HepG2 (cell line): Measurements from ENCODE around the gene VEPH1. TPM values are rescaled to one million over a fixed set of nuclear protein-coding genes. Genes with fewer than 3 reads are reported as not detected.

ENCODE experiments used
- CBX1 ChIP-seq: IDR thresholded peaks from one replicate; pipeline ENCODE4 v1.6.1; 2016; ENCODE audit warnings: antibody characterized with exemption, low read depth
- GMEB2 ChIP-seq: IDR thresholded peaks from 2 replicates; pipeline ENCODE4 v1.6.1; 2016; ENCODE audit warnings: missing biosample characterization, missing genetic modification reagents, low read depth
- RFXANK ChIP-seq: IDR thresholded peaks from 2 replicates; pipeline ENCODE4 v1.6.1; 2016
- SNRNP70 ChIP-seq: fragments of 200-400 bp; formaldehyde crosslinking; IDR thresholded peaks from 2 replicates; pipeline ENCODE4 v1.6.1; 2017; ENCODE audit warnings: mild to moderate bottlenecking, low read depth, low read length, moderate library complexity
- TBL1XR1 ChIP-seq: fragments of 150-350 bp; IDR thresholded peaks from 2 replicates; pipeline ENCODE4 v1.6.1; 2014; ENCODE audit warnings: borderline replicate concordance, low read length; ENCODE audit not compliant: partially characterized antibody
- TFDP2 ChIP-seq: sonication (generic); formaldehyde crosslinking; IDR thresholded peaks from 2 replicates; pipeline ENCODE4 v1.4.0; 2020; ENCODE audit warnings: missing genetic modification reagents
- TMF1 ChIP-seq: sonication (generic); formaldehyde crosslinking; IDR thresholded peaks from 2 replicates; pipeline ENCODE4 v1.8.1; 2022; ENCODE audit warnings: low read depth, missing genetic modification reagents
- TOE1 ChIP-seq: sonication (generic); formaldehyde crosslinking; IDR thresholded peaks from 2 replicates; pipeline ENCODE4 v1.4.0; 2020; ENCODE audit warnings: mild to moderate bottlenecking, missing genetic modification reagents
- ZNF567 ChIP-seq: sonication (generic); formaldehyde crosslinking; IDR thresholded peaks from 2 replicates; pipeline ENCODE4 v1.8.1; 2023; ENCODE audit warnings: mild to moderate bottlenecking, missing genetic modification reagents, borderline replicate concordance
- ZNF781 ChIP-seq: sonication (generic); formaldehyde crosslinking; IDR thresholded peaks from 2 replicates; pipeline ENCODE4 v1.5.1; 2020; ENCODE audit warnings: borderline replicate concordance, mild to moderate bottlenecking, missing genetic modification reagents; ENCODE audit errors: not compliant biosample characterization
- ZNF839 ChIP-seq: sonication (generic); formaldehyde crosslinking; IDR thresholded peaks from 2 replicates; pipeline ENCODE4 v1.4.0; 2020; ENCODE audit warnings: missing genetic modification reagents, mild to moderate bottlenecking, borderline replicate concordance
- polyA plus RNA-seq, 8 experiments: library from polyadenylated mRNA; depleted of rRNA in 3 of 8; stranded (reverse) in 7 of 8; unstranded in 1 of 8; fragments of >200 nt; fragmentation: Illumina TruSeq in 4 of 8; extraction: Trizol in 4 of 8; gene quantifications; 2 replicates each; pipeline versions ENCODE4 v1.2.1 to v1.2.3, GENCODE V29; 2011 to 2016; ENCODE audit warnings: low read depth in 4 of 8, missing spikeins in 1 of 8, mixed read lengths in 1 of 8; ENCODE audit not compliant: insufficient read depth in 1 of 8
- total RNA-seq, 5 experiments: library from RNA; depleted of rRNA; stranded (reverse); fragments of >200 nt; fragmentation: Illumina TruSeq; extraction: Trizol; gene quantifications; 2 replicates each; pipeline ENCODE4 v1.2.3, GENCODE V29; 2016; ENCODE audit warnings: low read depth in 1 of 5
- TF ChIP-seq, protein P1 (sequence below): sonication (generic); formaldehyde crosslinking; IDR thresholded peaks from 2 replicates; pipeline ENCODE4 v1.4.0; 2020; ENCODE audit warnings: missing genetic modification reagents; ENCODE audit errors: not compliant biosample characterization
- TF ChIP-seq, protein P2 (sequence below): sonication (generic); formaldehyde crosslinking; IDR thresholded peaks from 2 replicates; pipeline ENCODE4 v1.4.0; 2020; ENCODE audit warnings: mild to moderate bottlenecking, low read depth, missing genetic modification reagents

Gene VEPH1
- total and polyA plus RNA-seq, 2 of the 13 experiments (the other 11 are each of a cell fraction or from before 2014, with no cell fraction given) = not detected

- TF ChIP-seq TFDP2 (CRISPR knock-in tag) (no peak), TBL1XR1 (no peak), SNRNP70 (no peak), TOE1 (CRISPR knock-in tag) (no peak), ZNF839 (CRISPR knock-in tag) (no peak), GMEB2 (no peak), RFXANK (CRISPR knock-in tag) (no peak), ZNF567 (CRISPR knock-in tag) (no peak), ZNF781 (CRISPR knock-in tag) (no peak), TMF1 (CRISPR knock-in tag) (no peak), CBX1 (no peak)
- TF ChIP-seq, protein P1, sequence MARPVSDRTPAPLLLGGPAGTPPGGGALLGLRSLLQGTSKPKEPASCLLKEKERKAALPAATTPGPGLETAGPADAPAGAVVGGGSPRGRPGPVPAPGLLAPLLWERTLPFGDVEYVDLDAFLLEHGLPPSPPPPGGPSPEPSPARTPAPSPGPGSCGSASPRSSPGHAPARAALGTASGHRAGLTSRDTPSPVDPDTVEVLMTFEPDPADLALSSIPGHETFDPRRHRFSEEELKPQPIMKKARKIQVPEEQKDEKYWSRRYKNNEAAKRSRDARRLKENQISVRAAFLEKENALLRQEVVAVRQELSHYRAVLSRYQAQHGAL = no peak
- TF ChIP-seq, protein P2, sequence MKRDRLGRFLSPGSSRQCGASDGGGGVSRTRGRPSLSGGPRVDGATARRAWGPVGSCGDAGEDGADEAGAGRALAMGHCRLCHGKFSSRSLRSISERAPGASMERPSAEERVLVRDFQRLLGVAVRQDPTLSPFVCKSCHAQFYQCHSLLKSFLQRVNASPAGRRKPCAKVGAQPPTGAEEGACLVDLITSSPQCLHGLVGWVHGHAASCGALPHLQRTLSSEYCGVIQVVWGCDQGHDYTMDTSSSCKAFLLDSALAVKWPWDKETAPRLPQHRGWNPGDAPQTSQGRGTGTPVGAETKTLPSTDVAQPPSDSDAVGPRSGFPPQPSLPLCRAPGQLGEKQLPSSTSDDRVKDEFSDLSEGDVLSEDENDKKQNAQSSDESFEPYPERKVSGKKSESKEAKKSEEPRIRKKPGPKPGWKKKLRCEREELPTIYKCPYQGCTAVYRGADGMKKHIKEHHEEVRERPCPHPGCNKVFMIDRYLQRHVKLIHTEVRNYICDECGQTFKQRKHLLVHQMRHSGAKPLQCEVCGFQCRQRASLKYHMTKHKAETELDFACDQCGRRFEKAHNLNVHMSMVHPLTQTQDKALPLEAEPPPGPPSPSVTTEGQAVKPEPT = no peak
- TF ChIP-seq, all 625 proteins: peak for 0
Observed at GRCh38 chr3:157491136-157491535, 12.1 kb downstream of the VEPH1 start (continued).
